Measurements from ENCODE around the gene LPP.

GRCh38 chr3:188496390-188496789, 342.4 kb downstream of the LPP start:
- TF ChIP-seq CTCF (IDR thresholded peaks at IDR 0.05) (no peak), EZH2 (IDR thresholded peaks at IDR 0.05; ENCODE audit: borderline replicate concordance, insufficient read depth, low read depth, low read length, poor library complexity, severe bottlenecking) (no peak)
